HG03457 (cell line): Measurements from ENCODE around the gene CCNL1.

Experiments used
- ATAC-seq: cut with Tn5 transposase; IDR thresholded peaks from one replicate; pipeline ENCODE4 v1.9.1; 2021; ENCODE audit warnings: moderate number of reproducible peaks; ENCODE audit not compliant: unreplicated experiment

Gene CCNL1

GRCh38 chr3:157126365-157126764 lies 33.6 kb downstream of the CCNL1 start:
- no peak for ATAC-seq

GRCh38 chr3:157125101-157125500 lies 34.8 kb downstream of the CCNL1 start:
- ATAC-seq: no peak

- no peak for ATAC-seq
Observed at GRCh38 chr3:157123621-157124020, 36.3 kb downstream of the CCNL1 start.

GRCh38 chr3:157122832-157123427 lies 37.0 kb downstream of the CCNL1 start:
- ATAC-seq: no peak

DNA sequence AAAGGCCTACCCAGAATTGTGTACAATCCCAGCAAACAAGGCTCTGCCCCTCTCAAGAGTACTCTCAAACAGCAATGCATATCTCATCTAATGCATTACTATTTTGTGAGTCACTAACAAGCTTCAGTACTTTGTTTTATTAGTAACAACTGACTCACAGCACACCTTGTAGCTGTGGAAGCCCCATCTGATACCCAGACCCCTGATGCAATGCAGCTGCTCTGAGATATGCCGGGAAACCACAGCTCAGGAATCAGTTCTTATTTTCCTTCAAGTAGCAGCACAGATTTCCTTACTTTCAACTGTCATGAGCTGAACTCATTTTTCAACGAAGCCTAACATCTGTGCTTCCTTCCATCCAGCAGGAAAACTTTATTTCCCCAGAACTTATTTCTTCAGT lies 37.8 kb downstream of the CCNL1 start:
- ATAC-seq: no peak

GRCh38 chr3:157121522-157121921 lies 38.4 kb downstream of the CCNL1 start:
- ATAC-seq: no peak

- ATAC-seq: no peak
Observed at GRCh38 chr3:157120071-157120892, 39.7 kb downstream of the CCNL1 start.

- ATAC-seq: no peak
Observed at GRCh38 chr3:157119369-157119951, 40.5 kb downstream of the CCNL1 start.

DNA sequence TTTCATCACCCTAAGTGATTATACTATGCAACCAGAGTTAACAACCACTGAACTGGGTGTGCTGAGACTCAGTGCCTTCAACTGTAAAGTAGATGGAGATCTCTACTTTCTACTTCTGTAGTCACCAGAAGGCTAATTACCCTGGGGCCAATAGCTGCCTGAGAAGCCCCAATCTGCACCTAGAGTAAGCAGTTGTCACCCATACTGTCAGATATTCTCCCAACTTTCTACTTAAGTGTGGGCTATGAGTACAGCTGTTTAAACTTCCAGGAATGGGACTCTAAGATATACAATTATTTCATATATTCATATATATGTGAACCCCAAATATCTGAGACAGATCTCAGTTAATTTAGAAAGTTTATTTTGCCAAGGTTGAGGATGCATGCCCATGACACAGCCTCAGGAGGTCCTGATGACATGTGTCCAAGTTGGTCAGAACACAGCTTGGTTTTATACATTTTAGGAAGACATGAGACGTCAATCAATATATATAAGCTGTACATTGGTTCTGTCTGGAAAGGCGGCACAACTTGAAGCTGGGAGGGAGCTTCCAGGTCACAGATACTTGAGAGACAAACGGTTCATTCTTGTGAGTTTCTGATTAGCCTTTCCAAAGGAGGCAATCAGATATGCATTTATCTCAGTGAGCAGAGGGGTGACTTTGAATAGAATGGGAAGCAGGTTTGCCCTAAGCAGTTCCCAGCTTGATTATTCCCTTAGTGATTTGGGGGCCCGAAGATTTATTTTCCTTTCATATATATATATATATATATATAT lies 41.9 kb downstream of the CCNL1 start:
- no peak for ATAC-seq

DNA sequence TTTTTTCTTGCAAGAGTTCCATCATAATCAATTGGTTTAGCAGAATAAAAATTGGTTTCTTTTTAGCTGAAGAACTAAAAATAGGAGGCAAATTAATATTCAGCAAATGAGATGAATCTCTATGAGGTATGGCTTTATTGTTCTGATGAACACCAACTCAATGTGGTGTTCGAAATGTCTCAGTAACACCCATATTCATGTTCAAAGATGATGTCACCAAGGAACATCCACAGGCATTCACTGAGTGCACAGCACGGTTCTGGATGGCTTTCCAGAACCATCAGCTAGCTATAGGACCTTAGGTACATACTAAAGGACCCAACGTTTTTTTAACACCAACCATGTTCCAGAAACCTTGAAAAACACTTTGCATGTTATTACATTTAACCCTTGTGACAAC lies 42.7 kb downstream of the CCNL1 start:
- no peak for ATAC-seq

DNA sequence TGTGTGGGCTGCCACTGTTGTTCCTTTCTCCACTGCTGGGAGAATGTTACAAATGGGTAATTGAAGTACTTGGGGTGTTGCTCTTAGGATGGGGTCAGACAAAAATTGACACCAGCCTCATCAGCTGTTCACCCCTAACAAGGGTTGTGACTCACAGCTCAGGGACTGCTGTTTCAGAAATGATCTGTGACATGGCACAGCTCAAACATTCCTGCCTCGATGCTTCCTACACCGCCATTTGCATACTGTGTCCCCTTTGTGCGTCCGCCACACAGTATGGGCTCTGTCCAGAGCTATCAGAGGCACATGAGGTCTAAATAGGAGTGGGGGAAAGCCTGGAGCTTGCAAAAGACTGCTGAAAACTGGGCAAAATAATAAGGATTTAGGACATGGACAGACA lies 43.9 kb downstream of the CCNL1 start:
- no peak for ATAC-seq

DNA sequence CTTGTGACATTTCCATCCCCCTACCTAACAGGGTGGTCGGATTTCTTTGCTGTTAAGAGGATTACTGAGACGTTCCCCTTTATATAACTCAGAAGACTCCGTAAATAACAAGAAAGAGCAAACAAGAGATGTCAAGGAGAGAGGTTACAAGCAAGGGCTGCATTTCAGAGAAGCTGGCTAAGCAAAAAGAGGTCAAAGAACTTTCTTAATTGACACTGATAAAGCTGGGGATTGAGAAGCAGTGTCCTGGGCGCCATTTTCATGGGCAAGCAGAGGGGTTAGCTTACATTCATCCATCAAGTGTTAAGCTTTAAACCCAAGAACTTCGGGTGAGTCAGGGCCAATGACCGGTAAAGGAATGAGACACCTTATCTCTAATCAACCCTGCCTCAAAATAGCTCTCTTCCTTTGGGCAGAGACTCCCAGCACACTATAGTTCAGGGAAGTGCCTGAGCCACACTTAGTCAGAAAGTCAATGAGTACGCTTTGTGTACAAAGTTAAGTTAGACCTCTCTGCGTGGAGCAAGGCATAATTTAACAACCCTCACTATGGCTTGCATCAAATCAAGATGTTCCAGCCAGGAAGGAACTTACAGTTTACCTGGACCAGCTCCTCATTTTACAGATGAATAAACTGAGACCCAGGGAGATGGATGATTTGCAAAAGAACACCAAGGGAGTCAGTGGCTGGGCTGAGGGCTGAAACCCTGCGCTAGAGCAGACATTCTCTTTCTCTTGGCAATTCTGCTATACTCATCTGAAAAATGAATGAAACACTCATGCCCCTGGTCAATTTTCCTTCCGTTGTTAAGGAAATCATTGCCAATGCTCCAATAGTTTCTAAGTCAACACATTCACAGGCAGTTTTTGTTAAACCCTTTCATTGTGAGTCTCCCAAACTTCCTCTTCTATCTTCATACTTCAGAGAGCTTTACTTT lies 44.6 kb downstream of the CCNL1 start:
- no peak for ATAC-seq

- no peak for ATAC-seq
Observed at GRCh38 chr3:157113832-157114505, 46.0 kb downstream of the CCNL1 start.

GRCh38 chr3:157112536-157112935 lies 47.4 kb downstream of the CCNL1 start:
- no peak for ATAC-seq

- ATAC-seq: no peak
Observed at GRCh38 chr3:157111518-157111917, 48.4 kb downstream of the CCNL1 start.

- ATAC-seq: no peak
Observed at GRCh38 chr3:157110761-157111278, 49.1 kb downstream of the CCNL1 start.

DNA sequence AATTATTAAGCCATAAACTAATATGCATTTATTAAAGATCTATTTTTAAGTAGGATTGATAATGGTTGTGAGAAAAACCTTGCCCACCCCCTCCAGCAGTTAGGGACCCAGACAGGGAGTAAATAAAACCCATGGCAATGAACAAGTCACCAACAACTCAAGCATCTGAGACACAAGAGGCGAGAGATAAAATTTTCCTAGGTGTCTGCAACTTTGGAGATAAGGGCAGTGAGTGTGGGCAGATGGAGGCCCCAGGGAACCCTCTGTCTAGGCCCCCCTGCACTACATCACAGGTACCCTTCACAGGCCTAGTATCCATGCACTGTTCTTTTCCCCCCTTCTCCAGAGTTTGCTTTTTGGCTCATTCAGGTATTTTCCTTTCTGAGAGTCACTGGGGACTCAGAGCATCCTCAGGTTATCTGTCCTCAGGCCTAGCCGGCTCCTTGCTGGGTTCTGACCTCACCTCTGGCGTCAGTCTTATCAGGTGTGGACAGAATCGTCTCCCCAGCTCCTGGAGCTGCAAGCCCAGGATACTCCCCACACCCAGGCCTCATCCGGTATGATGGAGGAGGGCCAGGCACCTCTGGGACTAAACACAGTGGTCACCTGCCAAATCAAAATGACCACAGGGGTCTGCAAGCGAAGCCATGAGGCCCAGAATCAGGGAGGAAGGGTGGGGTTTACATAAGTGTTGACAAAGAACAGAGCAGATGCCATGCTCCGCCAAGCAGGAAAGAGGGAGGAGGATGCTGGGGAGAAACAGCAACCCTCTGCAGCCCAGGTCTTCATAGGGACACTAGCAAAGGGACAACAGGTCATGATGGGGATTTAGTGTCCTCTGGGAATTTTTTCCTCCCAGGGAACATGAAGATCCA lies 50.4 kb downstream of the CCNL1 start:
- no peak for ATAC-seq

GRCh38 chr3:157107644-157108133 lies 52.3 kb downstream of the CCNL1 start:
- no peak for ATAC-seq
